HG03064 (cell line): ENCODE measurements around the gene RGS3.
"Not testable (repeated sequence)": the region's sequence is repeated elsewhere in the genome, so short reads cannot be mapped to it uniquely, and the experiment has no call there.

Experiments used
- ATAC-seq: cut with Tn5 transposase; IDR thresholded peaks from one replicate; pipeline ENCODE4 v1.9.1; 2021; ENCODE audit warnings: low read depth; ENCODE audit not compliant: unreplicated experiment

The RGS3 gene

DNA sequence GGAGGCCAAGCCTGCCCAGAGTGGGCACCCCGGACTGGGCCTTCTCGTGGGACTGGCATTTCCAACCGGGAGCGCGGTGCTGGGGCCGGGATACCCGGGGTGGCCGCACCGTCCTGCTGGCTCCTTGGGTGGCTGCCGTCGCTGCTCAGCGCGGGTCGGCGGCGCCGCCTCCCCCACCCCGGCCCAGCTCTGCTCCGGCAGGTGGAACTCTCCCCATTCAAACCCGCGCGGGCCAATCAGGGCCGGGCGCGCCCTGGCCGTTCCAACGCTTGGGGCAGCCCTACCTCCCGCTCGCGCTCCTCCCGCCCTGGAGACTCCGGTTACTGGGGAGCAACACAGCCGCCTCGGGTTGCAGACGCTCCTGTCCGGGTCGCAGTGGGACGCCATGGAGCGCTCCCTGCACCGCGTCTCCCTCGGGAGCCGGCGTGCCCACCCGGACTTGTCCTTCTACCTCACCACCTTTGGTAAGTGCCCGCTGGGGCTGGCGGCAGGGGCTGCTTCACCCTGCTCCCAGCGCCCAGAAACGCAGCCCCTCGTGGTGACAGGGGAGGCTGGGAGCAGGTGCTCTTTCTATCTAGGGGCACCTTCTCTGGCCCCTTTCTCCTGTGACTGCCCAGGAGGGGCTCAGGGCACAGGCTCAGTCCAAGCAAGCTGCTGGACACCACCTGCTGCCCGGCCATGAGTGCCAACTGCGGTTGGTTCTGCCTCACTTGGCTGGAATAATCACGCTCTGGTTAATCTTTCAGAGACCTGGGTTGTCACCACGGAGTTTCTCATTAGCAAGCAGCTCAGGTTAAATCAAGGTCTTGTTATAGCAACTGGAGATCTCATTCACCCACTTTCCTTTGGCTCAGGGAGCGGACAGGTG, at the start of gene RGS3:
Gene RGS3 (plus strand): TSS at position 310 of the 868 bp plus-strand sequence. CDS start 76 bp downstream, at position 386.
- no peak for ATAC-seq

GRCh38 chr9:113416149-113416721, 47.3 kb upstream of the RGS3 start:
- ATAC-seq, result peak; percentile 87

GRCh38 chr9:113417370-113417769, 46.2 kb upstream of the RGS3 start:
- ATAC-seq, result no peak

- ATAC-seq, result no peak
These were observed 41.8 kb upstream of the RGS3 start for GRCh38 chr9:113421726-113422125.

GRCh38 chr9:113425072-113425471, 38.5 kb upstream of the RGS3 start:
- ATAC-seq, result no peak

GRCh38 chr9:113426701-113427100, 36.8 kb upstream of the RGS3 start:
- ATAC-seq, result no peak

GRCh38 chr9:113427629-113428028, 35.9 kb upstream of the RGS3 start:
- no peak for ATAC-seq

DNA sequence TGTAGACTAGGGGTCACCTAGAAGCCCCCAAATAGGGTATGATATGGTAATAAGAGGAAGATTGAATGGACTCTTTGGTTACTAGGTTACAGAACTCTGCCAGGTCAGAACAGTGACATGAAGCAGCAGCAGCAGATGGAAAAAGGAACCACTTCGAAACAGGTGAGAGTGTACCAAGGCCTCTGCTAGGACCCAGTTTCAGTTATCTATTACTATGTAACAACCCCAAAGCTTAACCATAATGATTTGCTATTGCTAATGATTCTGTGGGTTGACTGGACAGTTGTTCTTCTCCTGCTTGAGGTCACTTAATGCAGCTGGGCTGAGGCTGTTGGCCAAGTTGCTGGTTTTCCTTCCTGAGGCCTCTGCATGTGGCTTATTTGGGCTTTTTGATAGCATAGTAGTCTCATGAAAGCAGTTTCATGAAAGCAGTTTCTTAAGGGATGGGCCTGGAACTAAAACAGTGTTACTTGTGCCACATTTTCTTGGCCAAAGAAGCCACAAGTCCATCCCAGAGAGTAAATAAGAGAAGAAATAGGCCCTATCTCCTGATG, 35.4 kb upstream of the RGS3 start:
- no peak for ATAC-seq

GRCh38 chr9:113431191-113431590, 32.3 kb upstream of the RGS3 start:
- no peak for ATAC-seq

DNA sequence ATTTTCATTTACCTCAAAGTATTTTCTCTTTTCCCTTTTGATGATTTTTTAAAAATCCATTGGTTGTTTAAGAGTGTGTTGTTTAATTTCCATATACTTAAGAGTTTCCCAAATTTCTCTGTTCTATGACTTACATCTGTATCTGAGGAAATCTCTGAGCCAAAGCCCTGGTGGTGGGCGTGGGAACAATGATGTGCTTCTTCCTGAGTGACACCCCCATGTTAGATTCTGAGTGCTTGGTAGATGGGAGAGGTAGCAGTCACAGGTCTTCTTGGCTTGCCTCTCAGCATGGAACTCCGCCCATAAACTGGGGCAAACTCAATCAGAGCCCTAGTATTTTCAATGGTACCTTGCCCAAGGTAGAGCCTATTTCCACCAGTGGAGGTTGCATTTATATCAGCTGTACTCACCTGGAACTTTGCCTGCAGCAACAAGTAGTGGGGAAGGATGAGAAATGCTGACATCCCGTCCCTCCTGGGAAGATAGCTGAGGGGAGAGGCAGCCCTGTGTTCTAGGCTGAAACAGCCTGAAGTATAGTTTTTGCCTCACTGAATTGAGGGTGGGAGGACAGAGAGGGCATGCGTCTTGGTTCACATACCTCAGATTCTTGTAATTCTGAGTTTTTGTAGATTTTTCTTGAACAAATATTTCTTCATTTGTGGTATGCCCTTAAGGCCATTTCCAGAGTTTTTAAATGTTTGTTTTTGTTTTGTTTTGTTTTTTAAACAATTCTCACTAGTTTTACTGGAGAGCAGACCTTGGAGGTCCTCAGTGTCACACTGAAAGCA, 26.6 kb upstream of the RGS3 start:
- ATAC-seq, result no peak

GRCh38 chr9:113437716-113438115, 25.8 kb upstream of the RGS3 start:
- not testable (repeated sequence) for ATAC-seq

- no peak for ATAC-seq
These were observed 18.8 kb upstream of the RGS3 start for GRCh38 chr9:113444736-113445135.

GRCh38 chr9:113446323-113446740, 17.2 kb upstream of the RGS3 start:
- ATAC-seq, result no peak

DNA sequence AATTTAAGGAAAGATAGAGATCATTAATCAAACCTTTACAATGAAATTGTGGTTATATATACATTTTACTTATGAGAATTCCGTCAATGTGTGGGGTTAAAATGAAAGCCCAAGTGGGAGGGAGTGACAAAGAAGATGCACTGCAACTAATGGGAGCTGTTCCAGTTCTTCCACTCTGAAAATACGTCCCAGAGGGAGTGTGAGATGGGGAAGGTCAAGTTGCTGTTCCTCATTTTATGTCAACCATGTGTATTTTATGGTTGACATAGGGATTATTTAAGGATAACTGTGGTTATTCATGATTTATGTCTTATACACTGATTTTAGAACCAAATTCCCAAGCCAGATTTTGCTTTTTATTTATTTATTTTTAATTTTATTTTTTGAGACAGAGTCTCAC, 14.2 kb upstream of the RGS3 start:
- no peak for ATAC-seq

DNA sequence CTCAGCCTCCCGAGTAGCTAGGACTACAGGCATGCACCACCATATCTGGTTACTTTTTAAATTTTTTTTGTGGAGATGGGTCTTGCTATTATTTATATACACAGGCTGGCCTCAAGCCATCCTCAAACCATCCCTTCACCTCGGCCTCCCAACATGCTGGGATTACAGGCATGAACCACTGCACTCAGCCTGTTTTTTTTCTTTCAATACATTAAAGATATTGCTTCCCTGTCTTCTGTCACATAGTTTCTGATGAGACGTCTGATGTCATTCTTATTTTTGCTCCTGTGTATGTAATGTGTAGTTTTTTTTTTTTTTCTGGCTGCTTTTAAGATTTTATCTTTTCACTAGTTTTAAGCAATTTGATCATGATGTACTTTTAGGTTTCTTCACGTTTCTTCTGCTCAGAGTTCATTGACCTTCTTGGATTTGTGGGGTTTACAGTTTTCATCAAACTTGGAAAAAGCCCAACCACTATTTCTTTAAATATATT, 11.4 kb upstream of the RGS3 start:
- ATAC-seq, result no peak

- ATAC-seq, result no peak
These were observed 8.4 kb upstream of the RGS3 start for GRCh38 chr9:113454914-113455761.

- ATAC-seq, result no peak
These were observed 7.3 kb upstream of the RGS3 start for GRCh38 chr9:113456235-113456634.

DNA sequence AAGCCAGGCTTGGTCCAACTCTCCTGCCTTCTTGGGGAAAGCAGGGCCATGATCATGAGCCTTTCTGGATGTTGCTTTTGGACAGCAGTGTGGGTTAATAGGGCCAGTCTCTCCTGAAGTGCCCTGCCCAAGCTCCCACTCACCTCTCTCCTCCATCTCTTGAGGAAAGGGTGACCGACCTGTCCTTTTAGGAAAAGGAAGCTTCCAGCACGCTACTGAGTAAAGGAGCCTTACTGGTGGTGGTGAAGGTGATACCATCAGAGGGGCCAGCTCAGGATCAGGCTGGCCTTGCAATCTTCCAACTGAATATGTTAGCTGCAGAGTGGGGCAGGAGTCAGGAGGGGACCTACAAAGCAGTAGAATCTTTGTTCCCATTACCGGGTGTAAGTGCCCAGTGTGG, 2.2 kb upstream of the RGS3 start:
- ATAC-seq, result no peak

- ATAC-seq, result no peak
These were observed 1.6 kb upstream of the RGS3 start for GRCh38 chr9:113461943-113462342.

- no peak for ATAC-seq
These were observed 693 bp upstream of the RGS3 start for GRCh38 chr9:113462781-113463286.
